ENCODE results near the gene CNTNAP2. TPM values are rescaled to one million over a fixed set of nuclear protein-coding genes. Genes with fewer than 3 reads are reported as not detected.

Gene CNTNAP2
- total RNA-seq, 6 experiments from 2014 or later, result 0.07 to 0.13 (median 0.12) TPM; not detected in 3

- DNase-seq, result peak; percentile 57
- peaks cover 7% of the 10 kb centered on the region for H3K36me3 Mint-ChIP-seq (ENCODE audit: low read depth)
- peaks cover 16% of the 10 kb centered on the region; the same call in 1 of the 2 replicates for H3K9me3 Mint-ChIP-seq
- TF ChIP-seq, protein P1, sequence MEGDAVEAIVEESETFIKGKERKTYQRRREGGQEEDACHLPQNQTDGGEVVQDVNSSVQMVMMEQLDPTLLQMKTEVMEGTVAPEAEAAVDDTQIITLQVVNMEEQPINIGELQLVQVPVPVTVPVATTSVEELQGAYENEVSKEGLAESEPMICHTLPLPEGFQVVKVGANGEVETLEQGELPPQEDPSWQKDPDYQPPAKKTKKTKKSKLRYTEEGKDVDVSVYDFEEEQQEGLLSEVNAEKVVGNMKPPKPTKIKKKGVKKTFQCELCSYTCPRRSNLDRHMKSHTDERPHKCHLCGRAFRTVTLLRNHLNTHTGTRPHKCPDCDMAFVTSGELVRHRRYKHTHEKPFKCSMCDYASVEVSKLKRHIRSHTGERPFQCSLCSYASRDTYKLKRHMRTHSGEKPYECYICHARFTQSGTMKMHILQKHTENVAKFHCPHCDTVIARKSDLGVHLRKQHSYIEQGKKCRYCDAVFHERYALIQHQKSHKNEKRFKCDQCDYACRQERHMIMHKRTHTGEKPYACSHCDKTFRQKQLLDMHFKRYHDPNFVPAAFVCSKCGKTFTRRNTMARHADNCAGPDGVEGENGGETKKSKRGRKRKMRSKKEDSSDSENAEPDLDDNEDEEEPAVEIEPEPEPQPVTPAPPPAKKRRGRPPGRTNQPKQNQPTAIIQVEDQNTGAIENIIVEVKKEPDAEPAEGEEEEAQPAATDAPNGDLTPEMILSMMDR (IDR thresholded peaks at IDR 0.05), result no peak
- no peaks in the 10 kb centered on the region for H3K27me3 Mint-ChIP-seq (ENCODE audit: insufficient read depth)
- peak overlapping the region; percentile 77 for H3K27ac Mint-ChIP-seq
- H3K4me1 Mint-ChIP-seq (ENCODE audit: low read depth), result peaks cover 71% of the 10 kb centered on the region
- H3K4me3 Mint-ChIP-seq, result peak overlapping the region; percentile 76
Measured at GRCh38 chr7:147412782-147413556, 1296.4 kb downstream of the CNTNAP2 start.

GRCh38 chr7:147413557-147413870 is 1296.9 kb downstream of the CNTNAP2 start:
- no peaks in the 10 kb centered on the region for H3K27me3 Mint-ChIP-seq (ENCODE audit: insufficient read depth)
- H3K4me1 Mint-ChIP-seq (ENCODE audit: low read depth), result peaks cover 72% of the 10 kb centered on the region
- peaks cover 12% of the 10 kb centered on the region; the same call in 1 of the 2 replicates for H3K9me3 Mint-ChIP-seq
- DNase-seq, result no peak
- peaks cover 7% of the 10 kb centered on the region; the same call in 1 of the 2 replicates for H3K36me3 Mint-ChIP-seq (ENCODE audit: low read depth)
- H3K27ac Mint-ChIP-seq, result peak overlapping the region; percentile 77; the same call in 1 of the 2 replicates
- TF ChIP-seq, protein P1 (IDR thresholded peaks at IDR 0.05), result no peak
- peak overlapping the region; percentile 76 for H3K4me3 Mint-ChIP-seq

DNA sequence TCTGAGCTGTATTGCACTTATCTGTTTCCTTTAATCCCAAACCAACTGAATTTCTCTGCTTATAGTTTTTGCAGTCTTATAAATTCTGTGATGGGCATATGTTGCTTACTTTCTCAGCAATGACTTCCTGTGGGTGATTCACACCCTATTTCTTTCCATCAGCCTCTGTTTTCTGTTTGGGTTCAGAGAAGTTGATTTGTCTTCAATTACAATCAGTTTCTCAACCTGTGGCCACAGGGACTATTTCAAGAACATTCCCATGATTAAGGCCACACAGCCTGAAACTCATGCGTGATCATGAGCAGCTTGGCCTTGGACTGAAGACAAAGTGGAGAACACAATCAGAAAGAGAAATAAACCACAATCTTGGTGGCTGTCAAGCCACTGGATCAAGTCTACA is 1299.4 kb downstream of the CNTNAP2 start:
- Mint-ChIP-seq H3K27me3 (ENCODE audit: insufficient read depth) (no peaks in the 10 kb centered on the region), H3K27ac (no peak overlapping the region; the same call in 1 of the 2 replicates), H3K4me3 (no peak overlapping the region), H3K36me3 (ENCODE audit: low read depth) (peaks cover 7% of the 10 kb centered on the region; the same call in 1 of the 2 replicates), H3K9me3 (peaks cover 6% of the 10 kb centered on the region; the same call in 1 of the 2 replicates), H3K4me1 (ENCODE audit: low read depth) (peaks cover 55% of the 10 kb centered on the region)
- DNase-seq, result no peak
- TF ChIP-seq, protein P1 (IDR thresholded peaks at IDR 0.05), result no peak

DNA sequence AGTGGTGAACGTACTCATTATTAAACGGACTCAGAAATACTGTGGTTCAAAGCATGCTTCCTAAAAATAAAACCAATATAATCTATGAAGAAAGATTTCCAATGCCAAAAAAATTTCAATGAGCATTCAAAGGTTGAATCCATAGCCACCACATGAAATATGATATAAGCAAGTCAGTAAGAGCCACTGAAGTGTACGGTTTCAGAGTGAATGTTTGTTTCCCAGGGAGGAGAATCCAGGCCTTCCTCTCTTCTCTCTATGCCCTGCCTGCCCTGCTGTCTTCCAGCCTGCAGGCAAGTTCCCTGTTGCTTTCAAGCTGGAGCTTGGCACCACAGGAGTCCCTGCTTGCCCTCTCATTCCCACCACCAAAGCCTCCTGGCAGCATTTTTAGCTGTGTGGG is 1302.4 kb downstream of the CNTNAP2 start:
- Mint-ChIP-seq H3K27ac (no peak overlapping the region), H3K4me3 (no peak overlapping the region; the same call in 1 of the 2 replicates), H3K9me3 (peaks cover 6% of the 10 kb centered on the region; the same call in 1 of the 2 replicates), H3K27me3 (ENCODE audit: insufficient read depth) (no peaks in the 10 kb centered on the region), H3K4me1 (ENCODE audit: low read depth) (peaks cover 26% of the 10 kb centered on the region; the same call in 1 of the 2 replicates), H3K36me3 (ENCODE audit: low read depth) (peaks cover 7% of the 10 kb centered on the region; the same call in 1 of the 2 replicates)
- DNase-seq, result no peak
- TF ChIP-seq, protein P1 (IDR thresholded peaks at IDR 0.05), result no peak

DNA sequence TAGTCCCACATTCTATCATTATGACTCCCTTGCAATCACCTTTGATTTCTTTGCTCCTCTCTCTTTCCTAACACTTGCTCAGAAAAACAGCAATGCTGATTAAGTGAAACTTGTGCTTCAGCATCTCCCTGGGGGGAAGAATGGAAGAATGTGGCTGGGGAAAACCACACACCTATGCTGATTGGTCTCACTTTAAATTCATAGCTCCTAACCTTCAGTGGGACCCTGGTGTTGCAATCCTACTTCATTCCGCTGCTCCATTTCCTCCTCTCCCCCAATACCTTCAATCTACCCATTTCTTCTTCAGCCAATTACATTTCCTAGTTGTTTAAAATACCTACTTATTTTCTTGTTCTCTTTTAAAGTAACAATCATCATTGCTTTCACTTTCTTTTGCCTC is 1307.3 kb downstream of the CNTNAP2 start:
- no peaks in the 10 kb centered on the region for H3K36me3 Mint-ChIP-seq (ENCODE audit: low read depth)
- TF ChIP-seq, protein P1 (IDR thresholded peaks at IDR 0.05), result no peak
- H3K4me3 Mint-ChIP-seq, result no peak overlapping the region
- H3K4me1 Mint-ChIP-seq (ENCODE audit: low read depth), result peaks cover 7% of the 10 kb centered on the region; the same call in 1 of the 2 replicates
- H3K9me3 Mint-ChIP-seq, result peaks cover 12% of the 10 kb centered on the region
- no peaks in the 10 kb centered on the region for H3K27me3 Mint-ChIP-seq (ENCODE audit: insufficient read depth)
- H3K27ac Mint-ChIP-seq, result no peak overlapping the region
- no peak for DNase-seq

Measured in HFFc6 (cell line).